ENCODE results near the gene ARID3C. TPM values are rescaled to one million over a fixed set of nuclear protein-coding genes. Genes with fewer than 3 reads are reported as not detected.

ARID3C gene
- total RNA-seq, 1 experiment from 2014 or later = 0.26 TPM

DNA sequence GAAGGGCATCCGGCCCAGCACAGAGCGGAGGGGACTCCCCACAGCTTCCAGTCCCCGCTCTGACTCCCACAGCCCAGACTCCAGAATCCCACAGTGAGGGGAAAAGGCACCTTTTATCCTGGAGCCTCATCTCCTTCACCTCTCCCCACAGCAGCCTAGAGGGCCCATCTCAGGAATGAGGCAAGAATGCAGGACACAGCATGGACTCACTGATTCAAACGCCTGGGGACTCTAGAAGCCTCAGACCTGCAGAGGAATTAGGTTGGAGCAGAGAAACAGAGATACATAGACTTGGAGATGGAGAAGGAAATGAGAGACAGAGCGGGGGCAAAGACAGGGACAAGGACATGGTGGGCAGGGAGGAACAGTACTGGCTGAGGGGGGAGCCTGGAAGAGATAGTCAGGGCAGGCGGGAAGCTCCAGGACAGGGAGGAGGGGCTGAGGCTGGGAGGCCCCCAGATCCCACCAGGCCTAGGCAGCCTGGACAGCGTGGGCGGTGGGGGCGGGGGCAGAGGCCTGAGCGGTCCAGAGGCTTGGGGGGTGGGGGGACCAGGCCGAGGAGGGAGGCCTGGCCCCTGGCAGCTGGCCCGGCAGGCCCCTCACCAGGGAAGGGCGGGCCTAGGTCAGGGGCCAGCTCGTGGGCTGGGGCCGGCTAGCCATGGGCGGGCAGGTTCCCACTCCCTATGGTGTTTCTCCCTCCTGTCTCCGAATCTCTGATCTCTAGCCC, 55.1 kb downstream of the ARID3C start:
- no peak for DNase-seq (ENCODE audit: low read depth, low spot score)
- in situ Hi-C loops (cut with HindIII; ENCODE audit: low pct_unique_long_range_greater_than_20kb, low sequenced_read_pairs) = no loop called here

- no peak for DNase-seq (ENCODE audit: low read depth, low spot score)
- in situ Hi-C loops (cut with HindIII; ENCODE audit: low pct_unique_long_range_greater_than_20kb, low sequenced_read_pairs) = no loop called here
Measured at GRCh38 chr9:34572628-34573027, 56.2 kb downstream of the ARID3C start.

DNA sequence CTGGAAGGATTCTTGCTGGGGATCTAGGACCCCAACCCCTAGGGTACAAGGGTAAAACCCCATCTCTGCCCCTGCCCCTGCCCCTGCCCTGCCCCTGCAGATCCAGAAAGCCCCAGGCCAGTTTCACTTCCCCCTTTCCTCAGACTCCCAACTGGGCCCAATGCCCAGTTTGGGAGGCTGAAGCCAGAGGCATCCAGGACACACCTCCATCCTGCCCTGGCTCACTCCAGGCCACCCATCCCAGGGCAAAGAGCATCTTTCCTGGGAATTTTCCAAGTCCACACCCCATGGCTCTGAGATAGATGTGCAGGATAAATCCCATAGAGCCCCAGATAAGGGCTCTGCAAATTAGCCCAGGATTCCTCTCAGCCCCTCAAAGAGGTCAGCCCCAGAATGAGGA, 56.8 kb downstream of the ARID3C start:
- DNase-seq (ENCODE audit: low read depth, low spot score) = no peak
- in situ Hi-C loops (cut with HindIII; ENCODE audit: low pct_unique_long_range_greater_than_20kb, low sequenced_read_pairs) = no loop called here

GRCh38 chr9:34571481-34571810, 57.4 kb downstream of the ARID3C start:
- no peak for DNase-seq (ENCODE audit: low read depth, low spot score)
- in situ Hi-C loops (cut with HindIII; ENCODE audit: low pct_unique_long_range_greater_than_20kb, low sequenced_read_pairs) = no loop called here

Small RNA genes within 50 kb of the gene (small RNA-seq; reads per million reads assigned to genes)
- gene CCL27 = 0 reads per million in 2 experiments

Other genes with a start within 250 kb of the ARID3C start
- gene FAM219A, start 170.5 kb downstream of the ARID3C start, total RNA-seq (2014; rRNA removed; shearing (Covaris generic)) = 7.4 and 8.2 TPM in 2 replicates
- 0.45 and 0.77 TPM in 2 replicates for gene DNAI1, start 170.3 kb downstream of the ARID3C start, total RNA-seq (2014; rRNA removed; shearing (Covaris generic))
- 0.43 and 0.92 TPM in 2 replicates for gene ENHO, start 106.1 kb downstream of the ARID3C start, total RNA-seq (2014; rRNA removed; shearing (Covaris generic))
- 1.1 TPM in 2 replicates for gene CNTFR, start 39.3 kb downstream of the ARID3C start, total RNA-seq (2014; rRNA removed; shearing (Covaris generic))
- 35.7 and 44.8 TPM in 2 replicates for gene RPP25L, start 17.0 kb downstream of the ARID3C start, total RNA-seq (2014; rRNA removed; shearing (Covaris generic))
- 59.7 and 70.2 TPM in 2 replicates for gene DCTN3, start 8.6 kb downstream of the ARID3C start, total RNA-seq (2014; rRNA removed; shearing (Covaris generic))
- gene SIGMAR1, start 8.7 kb upstream of the ARID3C start, total RNA-seq (2014; rRNA removed; shearing (Covaris generic)) = 94.0 and 119 TPM in 2 replicates
- gene GALT, start 17.6 kb upstream of the ARID3C start, total RNA-seq (2014; rRNA removed; shearing (Covaris generic)) = 14.4 and 22.0 TPM in 2 replicates
- gene IL11RA, start 23.1 kb upstream of the ARID3C start, total RNA-seq (2014; rRNA removed; shearing (Covaris generic)) = 16.2 and 17.7 TPM in 2 replicates
- not detected in 2 replicates for gene CCL27, start 33.6 kb upstream of the ARID3C start, total RNA-seq (2014; rRNA removed; shearing (Covaris generic))
- not detected in 2 replicates for gene CCL19, start 62.2 kb upstream of the ARID3C start, total RNA-seq (2014; rRNA removed; shearing (Covaris generic))
- gene CCL21, start 81.1 kb upstream of the ARID3C start, total RNA-seq (2014; rRNA removed; shearing (Covaris generic)) = not detected in 2 replicates

Data from SK-MEL-5 (cell line).